ENCODE results near the gene TRIM49D2. TPM values are rescaled to one million over a fixed set of nuclear protein-coding genes. Genes with fewer than 3 reads are reported as not detected.
A peak's percentile ranks its signal among the peaks of the same experiment; 100 is the strongest.
"Not testable (repeated sequence)": the region's sequence is repeated elsewhere in the genome, so short reads cannot be mapped to it uniquely, and the experiment has no call there.

The TRIM49D2 gene, protein sequence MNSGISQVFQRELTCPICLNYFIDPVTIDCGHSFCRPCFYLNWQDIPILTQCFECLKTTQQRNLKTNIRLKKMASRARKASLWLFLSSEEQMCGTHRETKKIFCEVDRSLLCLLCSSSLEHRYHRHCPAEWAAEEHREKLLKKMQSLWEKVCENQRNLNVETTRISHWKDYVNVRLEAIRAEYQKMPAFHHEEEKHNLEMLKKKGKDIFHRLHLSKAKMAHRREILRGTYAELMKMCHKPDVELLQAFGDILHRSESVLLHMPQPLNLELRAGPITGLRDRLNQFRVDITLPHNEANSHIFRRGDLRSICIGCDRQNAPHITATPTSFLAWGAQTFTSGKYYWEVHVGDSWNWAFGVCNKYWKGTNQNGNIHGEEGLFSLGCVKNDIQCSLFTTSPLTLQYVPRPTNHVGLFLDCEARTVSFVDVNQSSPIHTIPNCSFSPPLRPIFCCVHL
- not detected for total RNA-seq

DNA sequence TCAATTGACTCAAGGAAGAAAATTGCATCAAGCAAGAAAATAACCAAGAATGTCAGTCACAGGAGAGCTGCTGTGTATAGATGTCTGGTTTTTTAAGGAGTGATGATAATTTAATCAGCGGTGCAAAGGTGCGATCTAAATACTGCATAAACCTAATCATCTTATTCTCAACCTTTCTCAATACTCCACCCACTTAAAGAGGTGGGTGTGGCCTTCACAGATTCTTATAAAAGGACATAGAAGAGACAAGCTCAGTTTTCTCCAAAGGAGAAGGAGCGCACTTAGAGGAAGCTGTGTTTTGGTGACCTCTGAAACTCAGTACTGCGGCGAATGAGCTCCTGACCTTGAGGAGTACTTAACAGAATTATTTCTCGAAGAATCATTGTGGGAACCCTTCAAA lies at the start of gene TRIM49D2:
TSS of gene TRIM49D2 (plus strand) at position 301 of the 400 bp plus-strand sequence. CDS start 2,698 bp downstream, outside the sequence.
- ATAC-seq; intact Hi-C loops (cut with DNase I); DNase-seq (ENCODE audit: low spot score): not testable (repeated sequence)

DNA sequence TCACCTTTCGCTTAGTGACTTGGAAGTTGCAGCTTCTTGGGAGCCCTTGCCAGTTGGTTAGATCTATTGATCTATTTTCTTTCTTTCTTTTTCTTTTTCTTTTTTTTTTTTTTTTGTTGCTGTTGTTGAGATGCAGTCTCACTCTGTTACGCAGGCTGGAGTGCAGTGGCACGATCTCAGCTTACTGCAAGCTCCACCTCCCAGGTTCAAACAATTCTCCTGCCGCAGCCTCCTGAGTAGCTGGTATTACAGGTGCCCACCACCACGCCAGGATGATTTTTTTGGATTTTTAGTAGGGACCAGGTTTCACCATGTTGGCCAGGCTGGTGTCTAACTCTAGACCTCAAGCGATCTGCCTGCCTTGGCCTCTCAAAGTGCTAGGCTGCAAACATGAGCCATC lies 46.4 kb upstream of the TRIM49D2 start:
- DNase-seq (ENCODE audit: low spot score); ATAC-seq; intact Hi-C loops (cut with DNase I): not testable (repeated sequence)

DNA sequence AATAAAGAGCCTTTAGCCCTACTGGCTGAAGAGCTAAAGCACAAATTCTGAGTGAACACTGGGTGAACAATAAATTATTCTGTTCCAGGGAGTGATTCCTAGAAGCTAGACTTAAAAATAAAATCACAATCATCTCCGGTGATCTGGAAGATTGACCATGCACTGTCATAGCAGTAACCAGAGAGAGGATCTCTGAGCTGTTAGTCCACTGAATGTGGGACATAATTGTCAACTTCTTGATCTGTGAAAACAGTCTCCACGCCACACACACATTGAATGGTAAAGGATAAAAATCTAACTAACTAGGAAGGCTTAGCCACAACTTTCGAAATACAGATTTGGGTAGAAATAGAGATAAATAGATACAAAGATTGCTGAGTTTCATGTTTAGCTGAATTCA lies 30.6 kb upstream of the TRIM49D2 start:
- DNase-seq (ENCODE audit: low spot score); intact Hi-C loops (cut with DNase I); ATAC-seq: not testable (repeated sequence)

DNA sequence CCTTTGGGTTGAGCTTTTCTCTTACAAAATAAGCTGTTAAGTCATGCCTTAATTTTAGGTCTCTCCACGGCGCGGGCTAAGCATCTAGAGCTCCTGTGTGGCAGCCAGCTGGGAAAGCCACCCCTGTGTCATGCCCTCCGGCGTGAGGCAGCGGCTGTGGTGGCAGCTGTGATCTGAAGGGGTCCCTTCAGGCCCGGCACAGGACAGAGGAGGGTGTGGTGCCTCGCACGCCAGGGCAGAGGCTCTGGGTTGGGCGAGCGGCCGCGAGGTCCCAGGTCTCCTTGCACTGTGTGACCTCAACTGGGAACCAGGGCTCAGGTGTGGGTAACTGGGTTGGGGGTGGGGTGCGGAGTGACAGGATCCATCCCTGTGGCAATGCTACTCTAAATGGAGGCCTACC lies 23.1 kb upstream of the TRIM49D2 start:
- DNase-seq (ENCODE audit: low spot score); intact Hi-C loops (cut with DNase I): not testable (repeated sequence)
- ATAC-seq, result peak; percentile 32

DNA sequence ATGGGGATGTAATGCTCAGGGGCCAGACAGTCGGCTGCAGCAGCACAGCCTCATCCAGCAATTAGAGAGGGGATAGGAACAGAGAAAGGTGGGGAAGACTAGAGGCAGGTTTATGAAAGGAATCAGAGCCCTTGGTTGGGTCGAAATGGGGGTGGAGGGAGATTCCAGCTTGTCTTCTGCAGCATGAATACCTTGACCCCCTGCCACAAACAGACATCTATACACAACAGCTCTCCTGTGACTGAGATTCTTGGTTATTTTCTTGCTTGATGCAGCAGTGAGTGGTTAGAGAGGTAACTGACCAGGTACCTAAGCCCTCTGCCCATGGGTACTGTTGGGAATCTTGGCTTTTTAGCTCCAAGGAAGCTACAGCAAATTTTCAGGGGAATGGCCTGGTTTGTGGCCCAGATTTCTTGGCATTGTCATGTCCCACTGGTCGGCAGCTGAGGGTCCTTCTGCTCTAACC lies 1.6 kb upstream of the TRIM49D2 start, which contains the start of gene TRIM49D1:
TSS of gene TRIM49D1 (minus strand) at position 51 of the 466 bp plus-strand sequence. CDS start 4,535 bp downstream, outside the sequence.
- intact Hi-C loops (cut with DNase I), result no loop called here
- ATAC-seq (no peak), DNase-seq (ENCODE audit: low spot score) (no peak)

DNA sequence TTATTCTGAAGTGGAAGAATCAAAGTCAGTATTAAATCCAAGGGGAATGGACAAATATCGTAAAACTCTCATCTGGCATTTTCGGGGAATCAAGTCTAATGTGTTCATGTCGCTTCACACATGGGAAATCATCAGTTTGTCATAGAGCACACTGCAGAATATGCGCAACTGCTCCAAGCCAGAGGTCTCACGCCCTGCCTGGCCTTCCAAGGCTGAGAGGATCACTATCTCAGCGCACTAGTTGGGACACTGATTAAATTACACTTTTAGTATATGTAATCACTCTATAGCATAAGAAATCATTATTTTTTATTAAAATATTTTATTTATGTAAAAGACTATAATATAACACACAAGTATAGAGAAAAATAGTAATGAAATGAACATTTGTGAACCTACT lies 37.0 kb downstream of the TRIM49D2 start:
- intact Hi-C loops (cut with DNase I); DNase-seq (ENCODE audit: low spot score); ATAC-seq: not testable (repeated sequence)

DNA sequence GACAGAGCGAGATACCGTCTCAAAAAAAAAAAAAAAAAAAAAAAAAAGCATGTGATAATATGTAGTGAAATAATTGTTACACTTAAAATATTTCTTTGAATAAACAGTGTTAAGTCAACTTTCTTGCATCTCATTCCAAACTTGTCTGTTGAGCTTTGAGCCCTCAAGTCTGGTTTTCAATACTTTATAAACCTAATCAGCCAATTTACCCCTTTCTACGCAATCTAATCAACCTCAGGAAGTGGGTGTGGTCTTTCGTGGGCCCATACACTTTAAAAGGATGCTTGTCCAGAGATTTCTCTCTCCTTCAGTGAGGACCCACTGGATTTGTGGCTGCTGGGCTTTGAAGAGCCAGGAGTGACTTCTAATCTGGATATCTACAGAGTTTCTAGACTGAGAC lies 41.9 kb downstream of the TRIM49D2 start, which contains the start of gene TRIM64:
TSS of gene TRIM64 (plus strand) at position 301 of the 400 bp plus-strand sequence. CDS start 2,467 bp downstream, outside the sequence.
- intact Hi-C loops (cut with DNase I); DNase-seq (ENCODE audit: low spot score); ATAC-seq: not testable (repeated sequence)

Other genes with a start within 250 kb of the TRIM49D2 start
- not detected for gene TRIM77, start 213.8 kb upstream of the TRIM49D2 start, total RNA-seq
- not detected for gene TRIM49, start 115.5 kb upstream of the TRIM49D2 start, total RNA-seq
- not detected for gene TRIM64B, start 45.6 kb upstream of the TRIM49D2 start, total RNA-seq
- not detected for gene TRIM49D1, start 1.8 kb upstream of the TRIM49D2 start, total RNA-seq
- gene TRIM64, start 42.0 kb downstream of the TRIM49D2 start, total RNA-seq, result not detected
- gene TRIM49C, start 107.0 kb downstream of the TRIM49D2 start, total RNA-seq, result not detected
- gene UBTFL1, start 161.9 kb downstream of the TRIM49D2 start, total RNA-seq, result not detected
- 12.5 TPM for gene NAALAD2, start 210.6 kb downstream of the TRIM49D2 start, total RNA-seq

Measured in sciatic nerve (tissue), 2 donors.